Measurements from ENCODE around the gene MEAK7.

MEAK7 gene

GRCh38 chr16:84548508-84548907 lies 44.0 kb upstream of the MEAK7 start:
- no peak for TF ChIP-seq CTCF (conservative IDR thresholded peaks at IDR 0.05; ENCODE audit: low read depth)
- ChIA-PET POLR2A (ENCODE audit: low non-redundant PET) (no interaction called here), CTCF (no interaction called here)
- DNase-seq (ENCODE audit: low spot score): no peak
- H3K27ac ChIP-seq: no peak overlapping the region

- DNase-seq (ENCODE audit: low spot score): no peak
- CTCF ChIA-PET: no interaction called here
- TF ChIP-seq CTCF (conservative IDR thresholded peaks at IDR 0.05; ENCODE audit: low read depth): no peak
- POLR2A ChIA-PET (ENCODE audit: low non-redundant PET): no interaction called here
- no peak overlapping the region for H3K27ac ChIP-seq
These were observed 43.1 kb upstream of the MEAK7 start for GRCh38 chr16:84547546-84548061.

GRCh38 chr16:84546669-84547545 lies 42.4 kb upstream of the MEAK7 start:
- no peak for TF ChIP-seq CTCF (conservative IDR thresholded peaks at IDR 0.05; ENCODE audit: low read depth)
- H3K27ac ChIP-seq: no peak overlapping the region
- no peak for DNase-seq (ENCODE audit: low spot score)
- ChIA-PET CTCF (no interaction called here), POLR2A (ENCODE audit: low non-redundant PET) (no interaction called here)

- CTCF ChIA-PET: interaction anchor here (0.7 kb wide), 1 partner anchor 129 kb away, joined by 3 read pairs; no protein-coding TSS in a partner anchor
- H3K27ac ChIP-seq: no peak overlapping the region
- no peak for TF ChIP-seq CTCF (conservative IDR thresholded peaks at IDR 0.05; ENCODE audit: low read depth)
- POLR2A ChIA-PET (ENCODE audit: low non-redundant PET): no interaction called here
- no peak for DNase-seq (ENCODE audit: low spot score)
These were observed 40.8 kb upstream of the MEAK7 start for GRCh38 chr16:84545114-84545737.

- POLR2A ChIA-PET (ENCODE audit: low non-redundant PET): no interaction called here
- no peak for DNase-seq (ENCODE audit: low spot score)
- no peak for TF ChIP-seq CTCF (conservative IDR thresholded peaks at IDR 0.05; ENCODE audit: low read depth)
These were observed 39.7 kb upstream of the MEAK7 start for GRCh38 chr16:84544031-84544773.

GRCh38 chr16:84543253-84543652 lies 38.8 kb upstream of the MEAK7 start:
- ChIA-PET CTCF (no interaction called here), POLR2A (ENCODE audit: low non-redundant PET) (no interaction called here)
- DNase-seq (ENCODE audit: low spot score): no peak
- TF ChIP-seq CTCF (conservative IDR thresholded peaks at IDR 0.05; ENCODE audit: low read depth): no peak
- H3K27ac ChIP-seq: no peak overlapping the region

More at GRCh38 chr16:84544031-84544773, 39.7 kb upstream of the MEAK7 start:
- CTCF ChIA-PET: no interaction called here
- H3K27ac ChIP-seq: no peak overlapping the region
